ENCODE measurements around the gene ARMC7. TPM values are rescaled to one million over a fixed set of nuclear protein-coding genes. Genes with fewer than 3 reads are reported as not detected.

Gene ARMC7
- total and polyA plus RNA-seq, 2 of the 13 experiments (the other 11 are each of a cell fraction or from before 2014, with no cell fraction given): 3.9 to 4.2 TPM

DNA sequence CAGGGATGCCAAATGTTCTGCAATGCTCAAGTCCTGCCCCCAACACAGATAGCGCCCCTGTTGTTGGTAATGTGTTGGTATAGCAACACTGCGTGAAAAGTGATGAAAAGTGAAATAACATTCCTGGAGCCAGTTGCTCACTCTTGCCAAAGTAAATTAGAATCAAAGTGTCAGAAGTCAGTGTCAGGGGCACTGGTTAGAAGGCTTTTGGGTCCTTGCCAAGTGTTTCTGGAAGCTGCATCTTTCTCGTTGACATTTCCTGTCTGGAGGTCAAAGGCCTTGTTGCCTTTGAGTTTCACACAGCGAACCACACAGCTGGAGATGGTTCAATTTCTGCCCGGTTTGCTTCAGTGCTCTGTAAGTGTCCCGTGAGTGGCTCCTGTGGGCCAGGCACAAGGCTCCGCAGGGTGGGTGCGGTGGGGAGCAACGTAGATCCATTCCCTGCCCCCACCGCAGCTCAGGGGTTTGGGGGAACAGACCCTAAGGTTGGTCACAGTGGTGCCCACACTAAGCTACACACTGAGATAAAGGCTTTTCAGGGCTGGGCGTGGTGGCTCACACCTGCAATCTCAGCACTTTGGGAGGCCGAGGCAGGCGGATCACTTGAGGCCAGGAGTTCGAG, 25.6 kb upstream of the ARMC7 start (continued):
- TF ChIP-seq, protein P1, sequence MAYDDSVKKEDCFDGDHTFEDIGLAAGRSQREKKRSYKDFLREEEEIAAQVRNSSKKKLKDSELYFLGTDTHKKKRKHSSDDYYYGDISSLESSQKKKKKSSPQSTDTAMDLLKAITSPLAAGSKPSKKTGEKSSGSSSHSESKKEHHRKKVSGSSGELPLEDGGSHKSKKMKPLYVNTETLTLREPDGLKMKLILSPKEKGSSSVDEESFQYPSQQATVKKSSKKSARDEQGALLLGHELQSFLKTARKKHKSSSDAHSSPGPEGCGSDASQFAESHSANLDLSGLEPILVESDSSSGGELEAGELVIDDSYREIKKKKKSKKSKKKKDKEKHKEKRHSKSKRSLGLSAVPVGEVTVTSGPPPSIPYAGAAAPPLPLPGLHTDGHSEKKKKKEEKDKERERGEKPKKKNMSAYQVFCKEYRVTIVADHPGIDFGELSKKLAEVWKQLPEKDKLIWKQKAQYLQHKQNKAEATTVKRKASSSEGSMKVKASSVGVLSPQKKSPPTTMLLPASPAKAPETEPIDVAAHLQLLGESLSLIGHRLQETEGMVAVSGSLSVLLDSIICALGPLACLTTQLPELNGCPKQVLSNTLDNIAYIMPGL (CRISPR knock-in tag; IDR thresholded peaks at IDR 0.05; ENCODE audit: borderline replicate concordance in 1 of 2, low read depth in 1 of 2): peak; percentile 56 to 76; a peak in 3 of 4 replicates
- TF ChIP-seq ZMYM3 (CRISPR knock-in tag; IDR thresholded peaks at IDR 0.05) (peak; percentile 96), CBX2 (IDR thresholded peaks at IDR 0.05; ENCODE audit: low read depth, low read length) (no peak), CBX2 (CRISPR knock-in tag; IDR thresholded peaks at IDR 0.05; ENCODE audit: low read depth) (no peak), SNAPC2 (CRISPR knock-in tag; IDR thresholded peaks at IDR 0.05) (0 out of 2 replicates have a peak, but pooled peaks have one; percentile 24), SMC3 (IDR thresholded peaks at IDR 0.05; ENCODE audit: low read length) (peak; percentile 27; the same call in 1 of the 2 replicates), SOX13 (IDR thresholded peaks at IDR 0.05) (0 out of 2 replicates have a peak, but pooled peaks have one; percentile 63), SOX13 (CRISPR knock-in tag; conservative IDR thresholded peaks at IDR 0.05 in 1 of 2, IDR thresholded peaks at IDR 0.05 in 1 of 2) (peak in 1 of 2 experiments; percentile 90; a peak in 2 of 4 replicates), ZBTB7B (CRISPR knock-in tag; IDR thresholded peaks at IDR 0.05) (peak; percentile 74; the same call in 1 of the 2 replicates), ZNF839 (CRISPR knock-in tag; IDR thresholded peaks at IDR 0.05; ENCODE audit: borderline replicate concordance) (peak; percentile 77; the same call in 1 of the 2 replicates), IRX3 (CRISPR knock-in tag; IDR thresholded peaks at IDR 0.05; ENCODE audit: borderline replicate concordance, low read depth) (peak; percentile 57; the same call in 1 of the 2 replicates), ZNF292 (CRISPR knock-in tag; IDR thresholded peaks at IDR 0.05; ENCODE audit: borderline replicate concordance, low read depth) (peak; percentile 91), U2AF1 (optimal IDR thresholded peaks at IDR 0.05; ENCODE audit: low read depth, low read length) (peak; percentile 34)
- TF ChIP-seq, protein P2, sequence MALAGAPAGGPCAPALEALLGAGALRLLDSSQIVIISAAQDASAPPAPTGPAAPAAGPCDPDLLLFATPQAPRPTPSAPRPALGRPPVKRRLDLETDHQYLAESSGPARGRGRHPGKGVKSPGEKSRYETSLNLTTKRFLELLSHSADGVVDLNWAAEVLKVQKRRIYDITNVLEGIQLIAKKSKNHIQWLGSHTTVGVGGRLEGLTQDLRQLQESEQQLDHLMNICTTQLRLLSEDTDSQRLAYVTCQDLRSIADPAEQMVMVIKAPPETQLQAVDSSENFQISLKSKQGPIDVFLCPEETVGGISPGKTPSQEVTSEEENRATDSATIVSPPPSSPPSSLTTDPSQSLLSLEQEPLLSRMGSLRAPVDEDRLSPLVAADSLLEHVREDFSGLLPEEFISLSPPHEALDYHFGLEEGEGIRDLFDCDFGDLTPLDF (CRISPR knock-in tag; IDR thresholded peaks at IDR 0.05): no peak
- TF ChIP-seq, protein P3, sequence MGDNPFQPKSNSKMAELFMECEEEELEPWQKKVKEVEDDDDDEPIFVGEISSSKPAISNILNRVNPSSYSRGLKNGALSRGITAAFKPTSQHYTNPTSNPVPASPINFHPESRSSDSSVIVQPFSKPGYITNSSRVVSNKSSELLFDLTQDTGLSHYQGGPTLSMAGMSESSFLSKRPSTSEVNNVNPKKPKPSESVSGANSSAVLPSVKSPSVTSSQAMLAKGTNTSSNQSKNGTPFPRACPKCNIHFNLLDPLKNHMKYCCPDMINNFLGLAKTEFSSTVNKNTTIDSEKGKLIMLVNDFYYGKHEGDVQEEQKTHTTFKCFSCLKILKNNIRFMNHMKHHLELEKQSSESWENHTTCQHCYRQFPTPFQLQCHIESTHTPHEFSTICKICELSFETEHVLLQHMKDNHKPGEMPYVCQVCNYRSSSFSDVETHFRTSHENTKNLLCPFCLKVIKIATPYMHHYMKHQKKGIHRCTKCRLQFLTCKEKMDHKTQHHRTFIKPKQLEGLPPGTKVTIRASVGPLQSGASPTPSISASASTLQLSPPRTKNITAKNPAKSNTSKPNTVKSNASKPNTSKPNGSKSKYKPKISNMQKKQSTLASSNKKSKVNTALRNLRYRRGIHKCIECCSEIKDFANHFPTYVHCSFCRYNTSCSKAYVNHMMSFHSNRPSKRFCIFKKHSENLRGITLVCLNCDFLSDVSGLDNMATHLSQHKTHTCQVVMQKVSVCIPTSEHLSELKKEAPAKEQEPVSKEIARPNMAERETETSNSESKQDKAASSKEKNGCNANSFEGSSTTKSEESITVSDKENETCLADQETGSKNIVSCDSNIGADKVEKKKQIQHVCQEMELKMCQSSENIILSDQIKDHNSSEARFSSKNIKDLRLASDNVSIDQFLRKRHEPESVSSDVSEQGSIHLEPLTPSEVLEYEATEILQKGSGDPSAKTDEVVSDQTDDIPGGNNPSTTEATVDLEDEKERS (CRISPR knock-in tag; IDR thresholded peaks at IDR 0.05): peak; percentile 86
- TF ChIP-seq, protein P4, sequence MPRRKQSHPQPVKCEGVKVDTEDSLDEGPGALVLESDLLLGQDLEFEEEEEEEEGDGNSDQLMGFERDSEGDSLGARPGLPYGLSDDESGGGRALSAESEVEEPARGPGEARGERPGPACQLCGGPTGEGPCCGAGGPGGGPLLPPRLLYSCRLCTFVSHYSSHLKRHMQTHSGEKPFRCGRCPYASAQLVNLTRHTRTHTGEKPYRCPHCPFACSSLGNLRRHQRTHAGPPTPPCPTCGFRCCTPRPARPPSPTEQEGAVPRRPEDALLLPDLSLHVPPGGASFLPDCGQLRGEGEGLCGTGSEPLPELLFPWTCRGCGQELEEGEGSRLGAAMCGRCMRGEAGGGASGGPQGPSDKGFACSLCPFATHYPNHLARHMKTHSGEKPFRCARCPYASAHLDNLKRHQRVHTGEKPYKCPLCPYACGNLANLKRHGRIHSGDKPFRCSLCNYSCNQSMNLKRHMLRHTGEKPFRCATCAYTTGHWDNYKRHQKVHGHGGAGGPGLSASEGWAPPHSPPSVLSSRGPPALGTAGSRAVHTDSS (CRISPR knock-in tag; conservative IDR thresholded peaks at IDR 0.05): no peak
- TF ChIP-seq, protein P5, sequence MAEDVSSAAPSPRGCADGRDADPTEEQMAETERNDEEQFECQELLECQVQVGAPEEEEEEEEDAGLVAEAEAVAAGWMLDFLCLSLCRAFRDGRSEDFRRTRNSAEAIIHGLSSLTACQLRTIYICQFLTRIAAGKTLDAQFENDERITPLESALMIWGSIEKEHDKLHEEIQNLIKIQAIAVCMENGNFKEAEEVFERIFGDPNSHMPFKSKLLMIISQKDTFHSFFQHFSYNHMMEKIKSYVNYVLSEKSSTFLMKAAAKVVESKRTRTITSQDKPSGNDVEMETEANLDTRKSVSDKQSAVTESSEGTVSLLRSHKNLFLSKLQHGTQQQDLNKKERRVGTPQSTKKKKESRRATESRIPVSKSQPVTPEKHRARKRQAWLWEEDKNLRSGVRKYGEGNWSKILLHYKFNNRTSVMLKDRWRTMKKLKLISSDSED (CRISPR knock-in tag; IDR thresholded peaks at IDR 0.05): no peak
